HPDE6-E6E7 (cell line): Measurements from ENCODE around the gene DENND1B.
"Not testable (repeated sequence)": the region's sequence is repeated elsewhere in the genome, so short reads cannot be mapped to it uniquely, and the experiment has no call there.

Experiments
- DNase-seq: peaks from one replicate; pipeline ENCODE4 v3.0.0; 2011; ENCODE audit warnings: missing footprints; ENCODE audit errors: extremely low spot score

The DENND1B gene

GRCh38 chr1:197622371-197622770, 152.9 kb downstream of the DENND1B start:
- DNase-seq, result no peak

GRCh38 chr1:197621761-197622160, 153.5 kb downstream of the DENND1B start:
- no peak for DNase-seq

GRCh38 chr1:197620714-197621163, 154.5 kb downstream of the DENND1B start:
- DNase-seq, result no peak

GRCh38 chr1:197619008-197619640, 156.2 kb downstream of the DENND1B start:
- DNase-seq, result no peak

GRCh38 chr1:197618061-197618460, 157.2 kb downstream of the DENND1B start:
- no peak for DNase-seq

- DNase-seq, result no peak
Measured at GRCh38 chr1:197615693-197616011, 159.6 kb downstream of the DENND1B start.

GRCh38 chr1:197614916-197615692, 160.2 kb downstream of the DENND1B start:
- no peak for DNase-seq

- DNase-seq, result no peak
Measured at GRCh38 chr1:197606168-197606845, 169.0 kb downstream of the DENND1B start.

GRCh38 chr1:197604302-197604701, 171.0 kb downstream of the DENND1B start:
- DNase-seq, result no peak

- DNase-seq, result no peak
Measured at GRCh38 chr1:197600751-197601150, 174.5 kb downstream of the DENND1B start.

GRCh38 chr1:197599789-197600188, 175.5 kb downstream of the DENND1B start:
- DNase-seq, result no peak

- no peak for DNase-seq
Measured at GRCh38 chr1:197598935-197599334, 176.3 kb downstream of the DENND1B start.

GRCh38 chr1:197595304-197595904, 179.9 kb downstream of the DENND1B start:
- no peak for DNase-seq

- no peak for DNase-seq
Measured at GRCh38 chr1:197590687-197591086, 184.6 kb downstream of the DENND1B start.

- no peak for DNase-seq
Measured at GRCh38 chr1:197585809-197586208, 189.5 kb downstream of the DENND1B start.

GRCh38 chr1:197577580-197577979, 197.7 kb downstream of the DENND1B start:
- no peak for DNase-seq

GRCh38 chr1:197575531-197575930, 199.7 kb downstream of the DENND1B start:
- DNase-seq, result not testable (repeated sequence)

- DNase-seq, result no peak
Measured at GRCh38 chr1:197572169-197572568, 203.1 kb downstream of the DENND1B start.

- DNase-seq, result no peak
Measured at GRCh38 chr1:197567442-197567841, 207.8 kb downstream of the DENND1B start.

- DNase-seq, result no peak
Measured at GRCh38 chr1:197561041-197561440, 214.2 kb downstream of the DENND1B start.

GRCh38 chr1:197559655-197560054, 215.6 kb downstream of the DENND1B start:
- no peak for DNase-seq

- no peak for DNase-seq
Measured at GRCh38 chr1:197559244-197559643, 216.0 kb downstream of the DENND1B start.
